HG02943 (cell line): ENCODE data around the gene PRPF6.
"Not testable (repeated sequence)": the region's sequence is repeated elsewhere in the genome, so short reads cannot be mapped to it uniquely, and the experiment has no call there.

Source experiments
- ATAC-seq: cut with Tn5 transposase; IDR thresholded peaks from one replicate; pipeline ENCODE4 v1.9.1; 2021; ENCODE audit warnings: mild to moderate bottlenecking, low read depth, moderate library complexity; ENCODE audit not compliant: unreplicated experiment

The PRPF6 gene

DNA sequence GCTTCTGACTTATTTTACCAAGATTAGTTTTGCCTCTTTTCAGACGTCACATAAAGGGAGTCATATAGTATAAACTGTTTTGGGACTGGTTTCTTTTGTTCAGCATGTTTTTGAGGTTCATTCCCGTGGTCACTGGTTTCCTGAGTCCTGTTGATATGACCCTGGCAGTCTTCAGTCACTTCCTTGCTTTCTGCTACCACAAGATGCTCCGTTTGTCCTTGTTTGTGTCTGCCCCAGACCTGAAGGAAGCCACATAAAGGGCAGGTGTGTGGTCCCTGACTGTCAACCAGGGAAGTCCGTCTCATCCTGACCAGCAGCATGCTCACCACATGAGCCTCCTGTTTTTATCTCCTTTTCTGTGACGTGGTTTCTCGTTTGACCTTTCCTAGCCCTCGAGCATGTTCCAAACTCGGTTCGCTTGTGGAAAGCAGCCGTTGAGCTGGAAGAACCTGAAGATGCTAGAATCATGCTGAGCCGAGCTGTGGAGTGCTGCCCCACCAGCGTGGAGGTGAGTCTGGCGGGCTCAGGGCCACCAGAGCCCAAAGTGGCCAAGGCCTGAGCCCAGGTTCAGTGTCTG lies 29.0 kb downstream of the PRPF6 start:
- no peak for ATAC-seq

GRCh38 chr20:64010711-64011237 lies 29.8 kb downstream of the PRPF6 start:
- no peak for ATAC-seq

DNA sequence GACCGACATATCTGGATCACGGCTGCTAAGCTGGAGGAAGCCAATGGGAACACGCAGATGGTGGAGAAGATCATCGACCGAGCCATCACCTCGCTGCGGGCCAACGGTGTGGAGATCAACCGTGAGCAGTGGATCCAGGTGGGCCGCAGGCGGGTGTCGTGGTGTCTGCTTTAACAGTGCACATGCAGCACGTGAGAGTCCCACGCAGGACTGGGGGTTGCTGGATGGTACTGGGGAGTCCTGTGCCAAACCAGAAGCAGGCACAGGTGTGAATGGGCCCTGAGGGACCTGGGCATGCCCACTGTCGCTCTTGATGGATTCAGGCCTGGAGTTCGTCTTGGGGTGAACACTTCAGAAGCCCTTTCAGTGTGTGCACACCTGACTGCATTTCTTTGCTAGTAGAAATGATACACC lies 30.4 kb downstream of the PRPF6 start:
- ATAC-seq: no peak

DNA sequence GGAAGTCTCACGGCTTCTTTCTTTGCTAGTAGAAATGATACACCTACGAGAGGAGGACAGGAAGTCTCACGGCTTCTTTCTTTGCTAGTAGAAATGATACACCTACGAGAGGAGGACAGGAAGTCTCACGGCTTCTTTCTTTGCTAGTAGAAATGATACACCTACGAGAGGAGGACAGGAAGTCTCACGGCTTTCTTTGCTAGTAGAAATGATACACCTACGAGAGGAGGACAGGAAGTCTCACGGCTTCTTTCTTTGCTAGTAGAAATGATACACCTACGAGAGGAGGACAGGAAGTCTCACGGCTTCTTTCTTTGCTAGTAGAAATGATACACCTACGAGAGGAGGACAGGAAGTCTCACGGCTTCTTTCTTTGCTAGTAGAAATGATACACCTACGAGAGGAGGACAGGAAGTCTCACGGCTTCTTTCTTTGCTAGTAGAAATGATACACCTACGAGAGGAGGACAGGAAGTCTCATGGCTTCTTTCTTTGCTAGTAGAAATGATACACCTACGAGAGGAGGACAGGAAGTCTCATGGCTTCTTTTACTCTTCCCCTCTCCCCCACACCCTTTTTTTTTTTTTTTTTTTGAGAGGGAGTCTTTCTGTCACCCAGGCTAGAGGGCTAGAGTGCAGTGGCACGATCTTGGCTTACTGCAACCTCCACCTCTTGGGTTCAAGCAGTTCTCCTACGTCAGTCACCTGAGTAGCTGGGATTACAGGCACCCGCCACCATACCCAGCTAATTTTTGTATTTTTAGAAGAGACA lies 31.6 kb downstream of the PRPF6 start:
- not testable (repeated sequence) for ATAC-seq

DNA sequence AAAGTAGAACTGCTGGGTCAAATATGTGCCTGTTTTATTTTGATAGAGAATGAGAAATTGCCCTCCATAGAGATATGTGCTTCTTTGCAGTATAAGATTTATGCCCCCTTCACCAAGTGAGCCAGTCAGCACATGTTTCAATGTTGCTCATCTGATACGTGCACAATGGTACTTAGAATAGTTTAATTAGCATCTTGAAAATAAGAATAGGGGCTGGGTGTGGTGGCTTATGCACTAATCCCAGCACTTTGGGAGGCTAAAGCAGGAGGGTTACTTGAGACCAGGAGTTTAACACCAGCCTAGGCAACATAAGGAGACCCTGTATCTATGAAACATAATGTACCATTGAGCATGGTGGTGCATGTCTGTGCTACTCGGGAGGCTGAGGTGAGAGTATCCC lies 34.7 kb downstream of the PRPF6 start:
- no peak for ATAC-seq

GRCh38 chr20:64021124-64021975 lies 40.4 kb downstream of the PRPF6 start:
- no peak for ATAC-seq

- ATAC-seq: no peak
Measured at GRCh38 chr20:64022671-64023360, 41.9 kb downstream of the PRPF6 start.

DNA sequence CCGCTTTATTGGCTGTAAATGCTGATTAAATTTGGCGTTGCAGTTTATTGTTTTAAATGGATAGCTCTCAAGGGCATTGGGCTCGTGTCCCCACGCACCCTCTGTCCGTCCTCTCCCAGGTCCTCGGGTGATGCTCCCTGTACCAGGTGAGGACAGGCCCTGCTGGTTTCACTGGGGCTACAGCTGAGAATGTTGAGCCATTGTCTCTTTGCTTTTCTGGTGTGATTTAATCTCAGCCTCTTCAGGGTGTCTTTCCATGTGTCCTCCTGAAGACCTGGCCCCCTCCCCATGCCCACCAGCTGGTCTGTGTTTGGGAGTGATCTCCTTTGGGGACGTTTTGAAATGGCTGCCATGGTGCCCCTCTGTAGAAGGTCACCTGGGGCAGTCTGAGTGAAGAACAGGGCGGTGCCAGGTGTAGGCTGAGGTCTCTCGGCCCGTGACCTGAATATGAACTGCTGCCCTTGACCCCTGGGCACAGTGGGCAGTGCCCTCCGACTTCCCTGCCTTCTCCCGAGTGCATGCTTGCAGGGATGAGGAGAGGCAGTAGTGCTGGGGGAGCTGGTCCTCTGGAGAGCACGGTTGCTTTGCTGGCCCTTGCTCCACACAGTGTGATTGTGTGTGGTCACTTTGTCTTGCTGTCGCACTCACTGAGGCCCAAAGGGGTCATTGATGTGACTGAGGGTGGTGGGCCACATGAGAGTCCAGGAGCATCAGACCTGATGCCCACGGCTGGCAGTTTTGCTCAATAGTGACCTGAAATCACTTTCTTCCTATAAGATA lies 42.6 kb downstream of the PRPF6 start:
- no peak for ATAC-seq

- ATAC-seq: no peak
Measured at GRCh38 chr20:64024141-64024990, 43.4 kb downstream of the PRPF6 start.

DNA sequence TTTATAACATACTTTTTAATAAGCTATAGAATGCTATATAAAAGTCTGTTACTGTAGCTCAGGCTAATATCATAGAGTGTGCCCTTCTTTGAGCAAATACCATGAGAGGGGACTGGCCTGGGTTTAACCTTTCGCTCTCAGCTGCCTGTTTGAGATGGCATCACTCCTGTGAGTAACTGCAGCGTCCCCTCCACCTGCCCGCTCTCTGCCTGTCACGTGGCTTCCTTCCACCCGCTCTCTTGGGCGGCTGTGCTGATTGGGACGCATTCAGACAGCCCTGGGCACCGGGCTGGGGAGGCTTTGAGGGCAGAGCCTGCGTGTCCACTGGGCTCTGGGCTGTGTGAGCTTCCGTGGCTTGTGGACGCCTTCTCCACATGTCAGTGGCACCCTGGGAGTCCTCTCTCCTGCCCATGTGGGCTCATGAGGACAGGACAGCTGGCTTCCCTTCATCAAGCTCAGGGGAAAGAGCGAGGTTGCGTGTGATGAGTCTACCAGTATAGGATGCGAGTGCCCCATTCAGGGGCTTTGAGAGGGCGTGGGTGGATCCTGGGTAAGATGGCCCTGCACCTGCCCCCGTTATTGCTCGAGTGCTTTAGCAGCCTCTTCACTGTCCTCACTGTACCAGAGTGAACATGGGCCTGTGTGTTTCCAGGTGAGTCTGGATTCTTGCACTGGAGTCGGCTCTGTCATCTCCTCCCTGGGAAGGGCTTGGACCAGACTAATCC lies 44.3 kb downstream of the PRPF6 start:
- no peak for ATAC-seq

DNA sequence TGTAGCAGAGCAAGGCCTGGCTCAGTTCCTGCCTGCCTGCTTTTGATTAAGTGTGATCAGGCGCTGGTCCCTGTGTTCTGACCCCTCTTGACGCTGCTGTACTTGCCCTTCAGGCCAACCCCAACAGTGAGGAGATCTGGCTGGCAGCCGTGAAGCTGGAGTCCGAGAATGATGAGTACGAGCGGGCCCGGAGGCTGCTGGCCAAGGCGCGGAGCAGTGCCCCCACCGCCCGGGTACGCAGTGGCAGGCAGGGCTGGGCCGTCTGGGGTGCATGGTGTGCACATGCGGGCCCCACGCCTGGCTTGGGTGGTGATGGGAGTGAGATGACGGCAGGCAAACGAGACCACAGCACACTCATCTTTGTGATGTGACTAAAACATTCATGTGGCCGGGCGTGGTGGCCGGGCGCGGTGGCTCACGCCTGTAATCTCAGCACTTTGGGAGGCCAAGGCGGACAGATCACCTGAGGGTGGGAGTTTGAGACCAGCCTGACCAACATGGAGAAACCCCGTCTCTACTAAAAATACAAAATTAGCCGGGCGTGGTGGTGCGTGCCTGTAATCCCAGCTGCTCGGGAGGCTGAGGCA lies 45.0 kb downstream of the PRPF6 start:
- ATAC-seq: no peak

- no peak for ATAC-seq
Measured at GRCh38 chr20:64027981-64028685, 47.2 kb downstream of the PRPF6 start.

GRCh38 chr20:64029293-64030117 lies 48.6 kb downstream of the PRPF6 start:
- no peak for ATAC-seq

DNA sequence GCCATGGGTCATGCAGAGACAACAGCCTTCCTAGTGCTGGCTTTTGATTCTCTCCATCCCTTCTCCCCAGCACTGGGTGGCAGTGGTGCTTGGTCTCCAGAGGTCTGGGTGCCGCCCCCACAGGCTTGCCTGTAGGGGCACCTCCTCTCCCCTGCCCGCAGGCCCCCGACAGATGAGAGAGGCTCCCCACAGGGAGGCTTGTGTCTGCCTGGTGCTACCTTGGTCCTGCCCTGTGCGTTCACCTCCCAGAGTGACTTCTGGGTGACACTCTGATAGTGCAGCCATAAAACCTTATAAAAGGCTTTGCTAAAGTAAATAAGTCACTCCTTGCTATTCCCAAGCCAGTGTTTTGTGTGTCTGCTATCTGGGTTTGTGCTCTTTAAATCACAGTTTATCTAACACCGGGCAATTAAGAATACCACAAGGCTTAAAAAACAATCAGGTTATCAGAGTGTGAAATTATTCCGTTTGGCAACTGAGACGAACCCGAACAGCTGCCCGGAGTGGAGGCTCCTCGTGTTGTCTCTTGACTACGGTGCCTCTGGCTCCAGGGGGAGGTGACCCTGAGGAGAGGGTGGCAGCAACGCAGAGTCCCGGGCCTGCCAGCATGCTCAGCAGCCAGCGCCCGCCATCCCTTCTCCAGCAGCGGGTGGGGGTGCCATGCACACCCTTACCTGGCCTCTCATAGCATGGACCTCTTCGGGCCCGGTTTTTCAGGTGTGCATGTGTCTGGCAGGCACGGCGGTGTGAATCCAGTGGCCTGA lies 49.6 kb downstream of the PRPF6 start:
- no peak for ATAC-seq

GRCh38 chr20:64031822-64032314 lies 50.9 kb downstream of the PRPF6 start:
- no peak for ATAC-seq
